HG03520 (cell line): ENCODE data around the gene GABRD.

Experiments
- ATAC-seq: cut with Tn5 transposase; IDR thresholded peaks from one replicate; pipeline ENCODE4 v1.9.1; 2021; ENCODE audit warnings: mild to moderate bottlenecking, moderate library complexity; ENCODE audit not compliant: unreplicated experiment

GABRD gene

DNA sequence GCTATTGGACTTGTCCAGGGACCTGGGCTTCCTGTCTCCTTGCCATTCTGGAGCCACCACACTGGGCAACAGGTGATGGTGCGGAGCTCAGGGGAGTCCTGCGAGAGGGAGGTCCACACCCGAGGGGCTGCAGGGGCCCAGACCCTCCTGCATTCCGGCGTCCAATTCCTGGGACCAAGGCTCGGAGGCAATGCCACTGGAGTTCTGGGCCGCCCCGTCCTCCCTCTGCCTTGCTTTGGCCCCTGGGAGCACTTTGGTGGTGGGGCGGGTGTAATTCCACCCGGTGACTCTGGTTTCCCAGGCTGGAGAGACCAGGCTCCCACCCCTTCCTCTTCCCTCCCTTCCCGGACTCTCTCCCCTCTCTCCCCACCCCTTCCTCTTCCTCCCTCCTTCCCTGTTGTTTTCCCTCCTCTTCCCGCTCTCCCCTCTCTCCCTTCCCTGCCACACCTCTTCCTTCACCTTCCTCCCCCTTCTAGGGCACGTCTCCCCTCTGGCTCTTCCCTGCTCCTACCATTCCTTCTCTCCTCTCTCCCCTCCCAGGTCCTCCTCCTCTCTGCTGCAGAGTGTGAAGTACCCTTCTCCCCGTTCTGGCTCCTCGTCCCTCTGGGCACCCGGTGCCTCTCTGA, 33.0 kb downstream of the GABRD start:
- no peak for ATAC-seq

GRCh38 chr1:2052756-2053155, 33.6 kb downstream of the GABRD start:
- no peak for ATAC-seq

- no peak for ATAC-seq
Measured at GRCh38 chr1:2053217-2053616, 34.1 kb downstream of the GABRD start.

GRCh38 chr1:2053784-2054376, 34.7 kb downstream of the GABRD start:
- no peak for ATAC-seq

DNA sequence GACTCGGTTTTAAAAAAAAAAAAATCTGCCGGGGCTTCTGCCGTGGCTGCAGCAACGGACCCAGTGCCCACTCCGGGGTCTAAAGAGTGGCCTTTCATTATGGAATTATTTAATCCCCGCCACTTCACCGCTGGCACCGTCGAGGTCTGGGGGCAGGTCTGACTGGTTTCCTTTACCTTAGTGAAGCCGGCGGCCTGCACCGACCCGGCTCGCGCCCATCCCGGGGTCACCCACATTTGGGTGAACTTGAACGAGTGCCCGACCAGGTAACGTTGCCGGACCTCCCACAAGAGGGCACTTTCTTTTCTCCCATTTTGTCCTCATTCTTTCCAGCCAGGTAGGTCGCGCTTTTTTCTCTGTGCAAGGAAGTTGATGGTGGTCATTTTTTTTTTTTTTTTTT, 35.4 kb downstream of the GABRD start:
- no peak for ATAC-seq

- ATAC-seq, result no peak
Measured at GRCh38 chr1:2055911-2056575, 36.9 kb downstream of the GABRD start.

DNA sequence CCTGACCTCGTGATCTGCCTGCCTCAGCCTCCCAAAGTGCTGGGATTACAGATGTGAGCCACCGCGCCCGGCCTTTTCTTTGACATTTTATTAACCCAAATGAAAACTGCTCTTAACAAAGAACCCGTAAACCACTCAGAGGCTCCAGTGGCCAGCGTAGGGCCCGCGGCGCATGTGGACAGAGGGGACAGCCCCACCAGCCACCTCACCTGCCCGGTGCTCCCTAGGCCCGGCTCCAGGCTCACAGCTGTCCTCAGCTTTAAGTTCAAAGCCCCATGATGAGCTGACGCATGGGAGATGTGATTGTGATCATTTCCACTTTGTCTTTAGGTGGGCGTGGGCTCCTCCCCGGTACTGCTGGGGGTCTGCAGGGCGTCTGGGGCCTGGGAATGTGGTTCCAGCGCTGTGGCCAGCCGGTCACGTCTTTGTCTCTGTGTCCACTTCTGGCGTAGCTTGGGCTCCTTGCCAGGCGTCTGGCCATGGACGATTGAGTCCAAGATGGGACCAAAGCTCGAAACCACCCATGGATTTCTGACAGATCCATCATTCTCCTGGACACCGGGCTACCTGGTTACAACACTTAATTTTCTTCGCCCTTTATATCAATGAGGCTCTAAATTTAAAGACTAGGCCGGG, 37.9 kb downstream of the GABRD start:
- no peak for ATAC-seq

GRCh38 chr1:2059290-2059953, 40.3 kb downstream of the GABRD start:
- no peak for ATAC-seq

- ATAC-seq, result no peak
Measured at GRCh38 chr1:2060072-2060471, 40.9 kb downstream of the GABRD start.

DNA sequence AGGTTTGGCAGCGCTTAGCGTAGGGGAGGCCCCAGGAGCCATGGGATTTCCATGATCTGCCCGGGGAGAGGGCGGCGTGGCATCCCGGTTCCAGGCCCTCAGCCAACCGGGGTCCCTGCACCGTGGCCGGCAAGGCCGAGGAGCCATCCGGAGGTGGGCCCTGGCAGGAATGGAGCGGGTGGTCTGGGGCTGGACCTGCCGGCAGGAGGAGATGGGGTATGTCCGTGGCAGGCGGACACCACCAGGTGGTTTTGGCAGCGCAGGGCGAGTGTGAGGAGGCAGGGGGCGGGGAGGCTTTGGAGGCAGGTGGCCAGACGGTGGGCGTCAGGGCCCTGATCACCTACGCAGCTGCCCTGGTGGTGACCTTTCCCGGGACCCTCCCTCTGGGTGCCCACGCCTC, 41.4 kb downstream of the GABRD start:
- no peak for ATAC-seq

DNA sequence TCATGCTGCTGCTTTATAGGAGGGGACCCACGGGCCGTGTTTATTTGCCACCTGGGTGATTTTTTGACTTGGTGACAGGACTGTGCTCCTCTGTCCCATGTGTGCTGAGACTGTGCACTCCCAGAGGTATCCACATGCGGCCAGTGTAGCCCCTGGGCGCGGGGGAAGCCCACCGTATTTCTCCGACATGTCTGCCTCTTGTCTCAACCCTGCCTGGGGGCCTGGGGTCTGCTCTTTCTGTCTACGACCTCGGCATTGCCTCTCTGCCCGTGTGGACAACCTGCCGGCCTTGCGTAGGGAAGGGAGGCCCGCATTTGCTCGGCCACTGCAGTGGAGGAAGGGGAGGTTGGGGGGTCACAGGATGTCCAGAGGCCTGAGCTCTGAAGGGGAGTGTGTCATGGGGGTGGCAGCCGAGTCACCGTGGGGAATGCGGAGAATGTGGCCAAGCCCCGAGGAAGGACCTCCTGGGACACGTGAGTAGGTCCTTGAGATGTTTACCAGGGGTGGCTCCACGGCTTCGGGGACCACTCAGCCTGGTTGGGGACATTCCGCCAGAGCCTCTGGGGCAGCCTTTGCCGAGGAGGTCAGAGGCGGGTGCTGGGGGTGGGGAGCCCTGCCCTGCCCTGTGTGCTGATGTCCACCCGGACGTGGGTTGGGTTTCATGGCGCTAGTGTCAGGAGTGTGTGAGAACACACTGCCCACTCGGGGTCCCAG, 42.1 kb downstream of the GABRD start:
- no peak for ATAC-seq

- no peak for ATAC-seq
Measured at GRCh38 chr1:2065699-2066098, 46.6 kb downstream of the GABRD start.

DNA sequence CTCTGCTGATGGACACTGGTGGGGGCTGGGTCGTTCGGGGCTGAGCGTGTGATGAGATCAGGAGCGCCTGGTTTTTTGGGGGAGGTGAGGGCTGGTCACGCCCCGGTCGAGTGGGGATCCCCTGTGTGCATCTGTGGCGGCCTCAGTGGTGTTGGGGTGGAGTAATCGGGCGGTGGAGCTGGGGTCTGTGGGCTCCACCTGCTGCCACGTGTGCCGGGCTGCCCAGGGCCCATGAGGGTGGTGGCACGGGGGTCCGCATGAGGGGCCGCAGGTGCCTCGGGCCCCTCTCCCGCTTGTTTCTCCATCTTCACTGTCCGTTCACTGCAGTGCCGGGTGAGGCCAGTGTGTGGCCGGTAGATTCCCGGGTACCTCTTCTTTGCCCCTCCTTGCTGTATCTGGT, 48.2 kb downstream of the GABRD start:
- no peak for ATAC-seq

DNA sequence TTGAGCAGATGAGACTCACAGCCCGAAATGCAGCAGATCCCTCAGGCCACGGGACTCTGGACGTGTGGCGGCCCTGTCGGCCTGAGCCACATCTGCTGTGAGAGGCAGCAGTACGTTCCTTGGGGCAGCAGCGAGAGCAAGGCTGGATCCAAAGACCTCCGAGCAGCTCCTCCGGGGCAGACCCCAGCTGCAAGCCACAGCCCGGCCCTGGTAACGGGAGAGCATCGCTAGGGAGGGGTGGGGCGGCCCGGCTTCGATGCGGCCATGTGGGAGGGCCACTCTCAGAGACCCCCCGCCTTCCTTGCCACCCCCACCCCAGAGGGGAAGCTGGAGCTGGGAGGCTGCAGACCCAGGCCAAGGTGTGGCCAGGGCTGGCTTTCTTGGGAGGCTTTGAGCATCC, 48.8 kb downstream of the GABRD start:
- ATAC-seq, result no peak

DNA sequence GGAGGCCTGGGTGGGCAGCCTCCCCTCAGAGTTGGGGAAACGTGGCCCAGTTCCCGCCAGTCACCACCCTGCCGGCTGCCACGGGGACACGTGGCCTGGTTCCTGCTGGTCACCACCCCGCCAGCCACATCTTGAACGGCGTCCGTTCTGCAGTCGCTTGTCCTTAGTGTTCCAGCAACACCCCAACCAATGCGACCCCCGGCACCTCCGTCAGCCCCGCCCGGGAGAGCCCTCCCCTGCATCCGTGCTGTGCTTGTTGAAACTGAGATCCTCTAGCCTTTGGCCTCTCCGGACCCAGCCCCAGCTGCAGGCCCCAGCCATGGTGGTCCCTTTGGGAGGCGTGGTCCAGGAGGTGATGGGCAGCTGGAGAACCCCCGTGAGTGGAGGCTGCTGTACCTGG, 49.8 kb downstream of the GABRD start:
- ATAC-seq, result no peak

DNA sequence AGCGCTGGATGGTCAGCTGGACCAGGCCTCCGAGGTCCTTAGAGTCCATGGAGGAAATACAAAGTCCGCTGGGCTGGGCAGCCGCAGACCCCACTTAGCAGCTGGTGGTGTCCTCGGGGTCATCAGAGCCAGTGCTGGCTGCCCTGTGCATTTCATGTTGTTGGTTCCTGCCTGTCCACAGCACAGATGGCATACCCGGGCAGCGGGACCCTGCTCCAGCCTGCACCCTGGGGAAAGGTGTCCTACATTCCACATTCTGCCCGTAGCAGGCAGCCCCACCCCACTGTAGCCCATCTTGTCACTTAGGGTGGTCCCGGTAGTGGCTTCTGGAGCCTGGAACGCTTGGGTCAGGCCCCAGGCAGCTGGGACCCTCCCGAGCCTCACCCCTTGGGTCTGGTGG, 50.9 kb downstream of the GABRD start:
- no peak for ATAC-seq

GRCh38 chr1:2070800-2071530, 51.8 kb downstream of the GABRD start:
- no peak for ATAC-seq

DNA sequence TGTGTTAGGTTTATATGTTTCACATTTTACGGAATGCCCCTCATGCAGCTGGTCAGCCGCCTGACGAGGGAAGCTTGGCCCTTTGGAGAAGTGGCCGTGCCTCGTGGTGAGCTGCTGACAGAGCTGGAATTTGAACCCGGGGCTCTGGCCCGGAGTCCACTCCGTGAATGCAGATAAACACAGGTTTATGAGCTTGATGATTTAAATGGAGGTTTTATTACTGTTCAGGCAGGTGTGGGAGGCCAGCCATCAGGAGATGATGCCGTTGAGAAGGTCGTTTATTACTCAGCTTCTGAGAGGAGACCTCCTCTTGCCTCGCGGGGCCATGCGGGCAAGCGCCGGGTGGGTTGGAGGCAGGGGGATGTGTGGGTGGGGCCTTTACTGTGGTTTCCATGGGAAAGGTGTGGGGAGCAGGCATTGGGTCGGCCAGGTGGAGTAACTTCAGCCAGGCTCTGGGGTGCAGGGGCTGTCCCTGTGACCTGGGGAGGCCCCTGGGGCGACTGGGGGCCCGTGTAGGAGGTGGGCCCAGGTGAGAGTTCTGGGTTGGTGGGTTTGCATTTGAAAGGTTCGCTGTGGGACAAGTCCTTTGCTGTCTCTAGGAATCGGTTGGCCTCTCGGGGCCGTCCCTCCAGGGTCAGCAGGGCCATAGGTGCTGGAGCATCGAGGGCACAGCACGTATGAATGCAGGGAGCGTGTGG, 53.1 kb downstream of the GABRD start:
- ATAC-seq, result no peak

DNA sequence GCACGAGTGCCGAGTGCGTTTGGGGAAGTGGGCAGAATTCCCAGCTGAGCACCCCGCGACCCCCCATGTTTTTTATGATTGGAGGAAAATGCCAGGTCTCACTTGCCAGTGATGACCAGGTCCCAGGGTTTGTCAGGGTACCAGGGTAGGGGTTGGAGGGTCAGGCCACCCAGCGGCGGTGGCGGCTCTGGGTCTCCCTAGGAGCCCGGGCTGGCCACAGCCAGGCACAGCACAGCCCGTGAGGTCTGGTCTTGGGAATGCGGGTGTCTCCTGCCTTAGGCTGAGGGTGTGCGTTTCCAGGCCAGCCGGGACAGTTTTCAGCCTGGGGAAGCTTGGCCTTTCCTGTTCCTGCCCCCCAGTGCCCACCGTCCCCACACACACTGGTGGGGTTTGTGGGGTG, 53.7 kb downstream of the GABRD start:
- ATAC-seq, result no peak
